Fibroblast of villous mesenchyme (primary cell): ENCODE measurements around the gene JMJD6. TPM values are rescaled to one million over a fixed set of nuclear protein-coding genes. Genes with fewer than 3 reads are reported as not detected.

Source experiments
- DNase-seq: peaks from one replicate; pipeline ENCODE4 v3.0.0-alpha.2; 2010; ENCODE audit warnings: low read depth
- H3K4me3 ChIP-seq: 2 replicates; pipeline ENCODE4 v1.5.1; 2011; ENCODE audit warnings: low read depth, mild to moderate bottlenecking, low read length
- total RNA-seq: library from RNA; depleted of rRNA; stranded (reverse); fragments of >200 nt; gene quantifications from 2 replicates; pipeline ENCODE4 v1.2.3, GENCODE V29; 2012
- TF ChIP-seq, protein P1 (sequence below): IDR thresholded peaks from 2 replicates; pipeline ENCODE4 v1.5.1; 2012; ENCODE audit warnings: low read depth, mild to moderate bottlenecking, low read length; ENCODE audit not compliant: insufficient read depth

JMJD6 gene
- total RNA-seq, 1 donor: 24.2 TPM

DNA sequence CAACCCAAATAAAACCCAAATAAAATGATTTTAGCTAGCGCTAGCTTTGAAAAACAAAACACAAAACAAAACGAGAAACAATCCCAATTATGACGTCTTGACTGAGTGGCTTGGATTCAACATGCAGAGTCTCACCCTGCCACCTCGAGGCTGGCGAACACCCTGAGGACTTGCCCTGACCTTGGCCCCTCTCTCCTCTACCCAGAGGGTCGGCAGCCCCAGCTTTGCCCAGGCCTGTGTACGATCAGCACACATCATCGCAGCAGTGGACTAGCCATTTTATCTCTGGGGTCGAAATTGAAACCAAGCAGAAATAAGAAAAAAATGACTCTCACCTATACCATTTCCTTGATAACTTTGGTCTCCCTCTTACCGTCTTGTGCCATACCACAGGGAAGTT lies 4.9 kb downstream of the JMJD6 start:
- H3K4me3 ChIP-seq: no peak overlapping the region
- TF ChIP-seq, protein P1, sequence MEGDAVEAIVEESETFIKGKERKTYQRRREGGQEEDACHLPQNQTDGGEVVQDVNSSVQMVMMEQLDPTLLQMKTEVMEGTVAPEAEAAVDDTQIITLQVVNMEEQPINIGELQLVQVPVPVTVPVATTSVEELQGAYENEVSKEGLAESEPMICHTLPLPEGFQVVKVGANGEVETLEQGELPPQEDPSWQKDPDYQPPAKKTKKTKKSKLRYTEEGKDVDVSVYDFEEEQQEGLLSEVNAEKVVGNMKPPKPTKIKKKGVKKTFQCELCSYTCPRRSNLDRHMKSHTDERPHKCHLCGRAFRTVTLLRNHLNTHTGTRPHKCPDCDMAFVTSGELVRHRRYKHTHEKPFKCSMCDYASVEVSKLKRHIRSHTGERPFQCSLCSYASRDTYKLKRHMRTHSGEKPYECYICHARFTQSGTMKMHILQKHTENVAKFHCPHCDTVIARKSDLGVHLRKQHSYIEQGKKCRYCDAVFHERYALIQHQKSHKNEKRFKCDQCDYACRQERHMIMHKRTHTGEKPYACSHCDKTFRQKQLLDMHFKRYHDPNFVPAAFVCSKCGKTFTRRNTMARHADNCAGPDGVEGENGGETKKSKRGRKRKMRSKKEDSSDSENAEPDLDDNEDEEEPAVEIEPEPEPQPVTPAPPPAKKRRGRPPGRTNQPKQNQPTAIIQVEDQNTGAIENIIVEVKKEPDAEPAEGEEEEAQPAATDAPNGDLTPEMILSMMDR: no peak
- no peak for DNase-seq

DNA sequence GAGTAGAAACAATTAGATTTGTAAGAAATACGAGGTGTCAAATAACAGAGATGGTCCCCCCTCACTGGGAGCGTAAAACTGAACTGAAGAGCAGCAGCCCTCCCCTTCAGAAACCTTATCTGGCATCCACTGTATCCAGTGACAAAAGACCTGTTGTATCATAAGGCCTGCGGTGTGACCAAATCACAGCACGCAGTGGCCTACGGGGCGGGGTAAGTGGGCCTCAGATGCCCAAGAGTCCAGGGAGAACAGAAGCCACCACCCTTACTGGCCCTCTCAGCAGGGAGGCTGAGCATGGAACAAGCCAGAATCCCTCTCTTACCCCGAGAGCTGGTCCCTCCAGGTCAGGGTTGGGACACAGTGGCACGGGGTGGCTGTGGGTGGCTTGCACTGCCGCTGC lies 5.5 kb downstream of the JMJD6 start:
- no peak overlapping the region for H3K4me3 ChIP-seq
- no peak for DNase-seq
- TF ChIP-seq, protein P1: no peak

DNA sequence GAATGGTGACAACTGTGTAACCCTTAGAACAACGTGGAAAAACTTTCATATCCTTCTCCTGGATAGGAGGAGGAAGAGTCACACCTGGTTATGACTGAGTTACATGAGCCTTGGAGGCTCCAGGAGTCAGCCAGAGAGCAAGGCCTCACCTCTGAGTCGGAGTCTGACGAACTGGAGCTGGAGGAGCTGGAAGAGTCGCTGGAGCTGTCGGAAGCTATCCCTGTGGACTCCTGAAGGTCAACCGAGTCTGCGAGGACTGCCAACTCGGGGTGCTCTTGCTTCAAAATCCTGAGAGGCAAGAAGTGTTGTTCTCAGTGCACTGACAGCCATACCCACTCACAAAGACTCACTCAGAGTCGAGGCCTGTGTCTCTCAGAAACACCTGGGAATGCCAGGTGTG lies 6.2 kb downstream of the JMJD6 start:
- no peak overlapping the region for H3K4me3 ChIP-seq
- no peak for DNase-seq
- TF ChIP-seq, protein P1: no peak

- no peak for DNase-seq
- TF ChIP-seq, protein P1: no peak
- H3K4me3 ChIP-seq: no peak overlapping the region
These were observed 7.9 kb downstream of the JMJD6 start for GRCh38 chr17:76718516-76718915.

DNA sequence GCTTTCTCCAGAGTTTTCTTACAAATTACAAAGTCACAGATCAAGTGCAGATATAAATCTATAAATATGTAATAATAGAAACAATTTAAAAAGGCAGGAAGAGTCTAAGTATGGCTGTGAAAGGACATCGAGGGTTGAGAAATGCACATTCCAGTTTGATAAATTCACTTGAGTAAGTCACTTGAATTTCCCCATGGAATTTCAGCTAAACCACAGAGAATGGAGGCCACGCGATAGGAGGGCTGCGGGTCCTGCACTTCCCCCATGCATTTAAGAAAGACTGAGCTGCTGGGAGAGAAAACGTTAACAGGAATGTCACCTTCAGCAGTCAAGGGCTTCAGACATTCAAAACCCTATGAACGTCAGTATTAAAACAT lies 9.6 kb downstream of the JMJD6 start:
- H3K4me3 ChIP-seq: peak overlapping the region; percentile 7
- TF ChIP-seq, protein P1: no peak
- DNase-seq: peak; percentile 97

GRCh38 chr17:76716146-76716838 lies 10.1 kb downstream of the JMJD6 start:
- TF ChIP-seq, protein P1: no peak
- DNase-seq: peak; percentile 100
- H3K4me3 ChIP-seq: peak overlapping the region; percentile 7

- TF ChIP-seq, protein P1: no peak
- no peak overlapping the region for H3K4me3 ChIP-seq
- DNase-seq: no peak
These were observed 10.9 kb downstream of the JMJD6 start for GRCh38 chr17:76715496-76715830.
